ENCODE measurements around the gene LRRC61. TPM values are rescaled to one million over a fixed set of nuclear protein-coding genes. Genes with fewer than 3 reads are reported as not detected.

Gene LRRC61
- polyA plus RNA-seq, 1 experiment, result 0.17 TPM

DNA sequence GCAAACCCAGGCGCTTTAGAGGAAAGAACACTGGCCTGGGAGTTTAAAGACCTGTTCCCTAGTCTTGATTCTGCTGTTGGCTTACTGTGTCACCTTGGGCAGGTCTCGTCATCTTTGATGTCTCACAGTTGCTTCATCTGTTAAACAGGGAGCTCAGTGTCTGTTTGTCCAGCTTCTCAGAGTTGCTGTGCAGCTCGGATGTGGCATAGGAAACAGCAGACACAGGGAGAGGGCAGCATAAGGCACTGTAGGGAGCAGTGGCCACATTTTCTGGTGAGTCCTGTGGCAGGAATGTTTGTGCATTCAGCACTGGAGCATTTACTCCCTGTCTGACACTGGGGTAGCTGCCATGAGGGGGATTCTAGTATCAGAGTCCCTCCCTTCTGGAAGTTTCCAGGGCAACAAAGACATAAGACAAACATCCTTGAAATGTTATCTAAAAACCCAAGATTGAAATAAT, 47.5 kb downstream of the LRRC61 start:
- no peak for DNase-seq (ENCODE audit: low read depth, low spot score)
- POLR2A ChIA-PET, result interaction anchor here (1.3 kb wide), 1 partner anchor 8 kb away, joined by 6 read pairs; no protein-coding TSS in a partner anchor
- H3K27ac ChIP-seq (ENCODE audit: low read depth, low read length), result peak overlapping the region; percentile 61
- H3K27me3 ChIP-seq (ENCODE audit: control insufficient read depth, insufficient read depth, low read length), result no peaks in the 10 kb centered on the region
- H3K4me3 ChIP-seq (ENCODE audit: low read depth, low read length), result peak overlapping the region; percentile 22
- CTCF ChIA-PET, result interaction anchor here (1.1 to 1.3 kb wide), 3 partner anchors 9 to 85 kb away, joined by 3 read pairs; no protein-coding TSS in a partner anchor
- H3K9me3 ChIP-seq (ENCODE audit: control insufficient read depth, insufficient read depth, low read length), result no peaks in the 10 kb centered on the region
- TF ChIP-seq, protein P1, sequence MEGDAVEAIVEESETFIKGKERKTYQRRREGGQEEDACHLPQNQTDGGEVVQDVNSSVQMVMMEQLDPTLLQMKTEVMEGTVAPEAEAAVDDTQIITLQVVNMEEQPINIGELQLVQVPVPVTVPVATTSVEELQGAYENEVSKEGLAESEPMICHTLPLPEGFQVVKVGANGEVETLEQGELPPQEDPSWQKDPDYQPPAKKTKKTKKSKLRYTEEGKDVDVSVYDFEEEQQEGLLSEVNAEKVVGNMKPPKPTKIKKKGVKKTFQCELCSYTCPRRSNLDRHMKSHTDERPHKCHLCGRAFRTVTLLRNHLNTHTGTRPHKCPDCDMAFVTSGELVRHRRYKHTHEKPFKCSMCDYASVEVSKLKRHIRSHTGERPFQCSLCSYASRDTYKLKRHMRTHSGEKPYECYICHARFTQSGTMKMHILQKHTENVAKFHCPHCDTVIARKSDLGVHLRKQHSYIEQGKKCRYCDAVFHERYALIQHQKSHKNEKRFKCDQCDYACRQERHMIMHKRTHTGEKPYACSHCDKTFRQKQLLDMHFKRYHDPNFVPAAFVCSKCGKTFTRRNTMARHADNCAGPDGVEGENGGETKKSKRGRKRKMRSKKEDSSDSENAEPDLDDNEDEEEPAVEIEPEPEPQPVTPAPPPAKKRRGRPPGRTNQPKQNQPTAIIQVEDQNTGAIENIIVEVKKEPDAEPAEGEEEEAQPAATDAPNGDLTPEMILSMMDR (IDR thresholded peaks at IDR 0.05; ENCODE audit: low read depth, low read length), result no peak

DNA sequence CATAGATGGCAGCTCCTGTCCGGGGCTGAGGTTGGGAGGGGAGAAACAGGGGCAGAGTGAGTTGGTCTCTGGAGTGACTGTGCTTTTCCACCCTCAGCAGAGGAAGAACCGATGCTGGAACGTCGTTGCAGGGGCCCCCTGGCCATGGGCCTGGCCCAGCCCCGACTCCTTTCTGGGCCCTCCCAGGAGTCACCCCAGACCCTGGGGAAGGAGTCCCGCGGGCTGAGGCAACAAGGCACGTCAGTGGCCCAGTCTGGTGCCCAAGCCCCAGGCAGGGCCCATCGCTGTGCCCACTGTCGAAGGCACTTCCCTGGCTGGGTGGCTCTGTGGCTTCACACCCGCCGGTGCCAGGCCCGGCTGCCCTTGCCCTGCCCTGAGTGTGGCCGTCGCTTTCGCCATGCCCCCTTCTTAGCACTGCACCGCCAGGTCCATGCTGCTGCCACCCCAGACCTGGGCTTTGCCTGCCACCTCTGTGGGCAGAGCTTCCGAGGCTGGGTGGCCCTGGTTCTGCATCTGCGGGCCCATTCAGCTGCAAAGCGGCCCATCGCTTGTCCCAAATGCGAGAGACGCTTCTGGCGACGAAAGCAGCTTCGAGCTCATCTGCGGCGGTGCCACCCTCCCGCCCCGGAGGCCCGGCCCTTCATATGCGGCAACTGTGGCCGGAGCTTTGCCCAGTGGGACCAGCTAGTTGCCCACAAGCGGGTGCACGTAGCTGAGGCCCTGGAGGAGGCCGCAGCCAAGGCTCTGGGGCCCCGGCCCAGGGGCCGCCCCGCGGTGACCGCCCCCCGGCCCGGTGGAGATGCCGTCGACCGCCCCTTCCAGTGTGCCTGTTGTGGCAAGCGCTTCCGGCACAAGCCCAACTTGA, 48.2 kb downstream of the LRRC61 start:
- Histone ChIP-seq H3K9me3 (ENCODE audit: control insufficient read depth, insufficient read depth, low read length) (no peaks in the 10 kb centered on the region), H3K4me3 (ENCODE audit: low read depth, low read length) (no peak overlapping the region), H3K27ac (ENCODE audit: low read depth, low read length) (peak overlapping the region; percentile 52), H3K27me3 (ENCODE audit: control insufficient read depth, insufficient read depth, low read length) (no peaks in the 10 kb centered on the region)
- POLR2A ChIA-PET, result no interaction called here
- TF ChIP-seq, protein P1 (IDR thresholded peaks at IDR 0.05; ENCODE audit: low read depth, low read length), result no peak
- CTCF ChIA-PET, result interaction anchor here (0.6 to 1.3 kb wide), 4 partner anchors 9 to 85 kb away, joined by 3 to 7 read pairs (median 3); no protein-coding TSS in a partner anchor
- no peak for DNase-seq (ENCODE audit: low read depth, low spot score)

DNA sequence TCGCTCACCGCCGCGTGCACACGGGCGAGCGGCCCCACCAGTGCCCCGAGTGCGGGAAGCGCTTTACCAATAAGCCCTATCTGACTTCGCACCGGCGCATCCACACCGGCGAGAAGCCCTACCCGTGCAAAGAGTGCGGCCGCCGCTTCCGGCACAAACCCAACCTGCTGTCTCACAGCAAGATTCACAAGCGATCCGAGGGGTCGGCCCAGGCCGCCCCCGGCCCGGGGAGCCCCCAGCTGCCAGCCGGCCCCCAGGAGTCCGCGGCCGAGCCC, 48.8 kb downstream of the LRRC61 start:
- H3K27ac ChIP-seq (ENCODE audit: low read depth, low read length), result no peak overlapping the region
- TF ChIP-seq, protein P1 (IDR thresholded peaks at IDR 0.05; ENCODE audit: low read depth, low read length), result no peak
- no peak overlapping the region for H3K4me3 ChIP-seq (ENCODE audit: low read depth, low read length)
- ChIA-PET POLR2A (no interaction called here), CTCF (no interaction called here)
- DNase-seq (ENCODE audit: low read depth, low spot score), result no peak
- no peaks in the 10 kb centered on the region for H3K27me3 ChIP-seq (ENCODE audit: control insufficient read depth, insufficient read depth, low read length)
- no peaks in the 10 kb centered on the region for H3K9me3 ChIP-seq (ENCODE audit: control insufficient read depth, insufficient read depth, low read length)

DNA sequence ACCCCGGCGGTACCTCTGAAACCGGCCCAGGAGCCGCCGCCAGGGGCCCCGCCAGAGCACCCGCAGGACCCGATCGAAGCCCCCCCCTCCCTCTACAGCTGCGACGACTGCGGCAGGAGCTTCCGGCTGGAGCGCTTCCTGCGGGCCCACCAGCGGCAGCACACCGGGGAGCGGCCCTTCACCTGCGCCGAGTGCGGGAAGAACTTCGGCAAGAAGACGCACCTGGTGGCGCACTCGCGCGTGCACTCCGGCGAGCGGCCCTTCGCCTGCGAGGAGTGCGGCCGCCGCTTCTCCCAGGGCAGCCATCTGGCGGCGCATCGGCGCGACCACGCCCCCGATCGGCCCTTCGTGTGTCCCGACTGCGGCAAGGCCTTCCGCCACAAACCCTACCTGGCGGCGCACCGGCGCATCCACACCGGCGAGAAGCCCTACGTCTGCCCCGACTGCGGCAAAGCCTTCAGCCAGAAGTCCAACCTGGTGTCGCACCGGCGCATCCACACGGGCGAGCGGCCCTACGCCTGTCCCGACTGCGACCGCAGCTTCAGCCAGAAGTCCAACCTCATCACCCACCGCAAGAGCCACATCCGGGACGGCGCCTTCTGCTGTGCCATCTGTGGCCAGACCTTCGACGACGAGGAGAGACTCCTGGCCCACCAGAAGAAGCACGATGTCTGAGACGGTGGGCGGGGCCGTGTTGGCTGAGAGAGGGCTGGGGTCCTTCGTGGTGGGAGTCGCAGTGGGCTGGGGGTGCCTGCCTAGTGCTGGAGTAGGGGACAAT, 49.3 kb downstream of the LRRC61 start:
- ChIA-PET POLR2A (no interaction called here), CTCF (no interaction called here)
- H3K27ac ChIP-seq (ENCODE audit: low read depth, low read length), result no peak overlapping the region
- TF ChIP-seq, protein P1 (IDR thresholded peaks at IDR 0.05; ENCODE audit: low read depth, low read length), result no peak
- no peaks in the 10 kb centered on the region for H3K27me3 ChIP-seq (ENCODE audit: control insufficient read depth, insufficient read depth, low read length)
- no peaks in the 10 kb centered on the region for H3K9me3 ChIP-seq (ENCODE audit: control insufficient read depth, insufficient read depth, low read length)
- H3K4me3 ChIP-seq (ENCODE audit: low read depth, low read length), result no peak overlapping the region
- DNase-seq (ENCODE audit: low read depth, low spot score), result no peak
